NCI-H82 (cell line): ENCODE results near the gene FOSB.
A peak's percentile ranks its signal among the peaks of the same experiment; 100 is the strongest.
"Not testable (repeated sequence)": the region's sequence is repeated elsewhere in the genome, so short reads cannot be mapped to it uniquely, and the experiment has no call there.

ENCODE experiments used
- DNase-seq: peaks from one replicate; lab custom pipeline; 2025; lab: John Stamatoyannopoulos, UW

FOSB gene

GRCh38 chr19:45467456-45468158 is at the start of gene FOSB:
FOSB (plus strand) TSS chr19:45467996; CDS start chr19:45468587, 591 bp downstream.
- peak; percentile 97 for DNase-seq

GRCh38 chr19:45418802-45419201 is 49.0 kb upstream of the FOSB start:
- DNase-seq = no peak

- DNase-seq = no peak
Observed at GRCh38 chr19:45419396-45419795, 48.4 kb upstream of the FOSB start.

GRCh38 chr19:45419895-45420294 is 47.9 kb upstream of the FOSB start:
- no peak for DNase-seq

- no peak for DNase-seq
Observed at GRCh38 chr19:45420356-45420755, 47.4 kb upstream of the FOSB start.

GRCh38 chr19:45420871-45421270 is 46.9 kb upstream of the FOSB start:
- DNase-seq = no peak

- no peak for DNase-seq
Observed at GRCh38 chr19:45421947-45422498, 45.8 kb upstream of the FOSB start.

GRCh38 chr19:45423033-45423588 is 44.7 kb upstream of the FOSB start:
- no peak for DNase-seq

GRCh38 chr19:45423589-45424190 is 44.1 kb upstream of the FOSB start, which contains the start of gene ERCC1:
ERCC1 (minus strand) TSS chr19:45423917; CDS start chr19:45423374, 543 bp downstream.
- DNase-seq = peak; percentile 100

GRCh38 chr19:45424191-45425058 is 43.4 kb upstream of the FOSB start:
- DNase-seq = peak; percentile 74

- peak; percentile 36 for DNase-seq
Observed at GRCh38 chr19:45428384-45429231, 39.2 kb upstream of the FOSB start.

GRCh38 chr19:45429896-45430295 is 37.9 kb upstream of the FOSB start:
- not testable (repeated sequence) for DNase-seq

GRCh38 chr19:45431008-45431407 is 36.8 kb upstream of the FOSB start:
- DNase-seq = not testable (repeated sequence)

GRCh38 chr19:45432543-45432942 is 35.3 kb upstream of the FOSB start:
- DNase-seq = not testable (repeated sequence)

GRCh38 chr19:45437328-45437727 is 30.5 kb upstream of the FOSB start:
- no peak for DNase-seq

- no peak for DNase-seq
Observed at GRCh38 chr19:45439190-45439568, 28.6 kb upstream of the FOSB start.

GRCh38 chr19:45439569-45440258 is 28.1 kb upstream of the FOSB start:
- DNase-seq = peak; percentile 86

GRCh38 chr19:45440259-45440638 is 27.5 kb upstream of the FOSB start:
- peak; percentile 55 for DNase-seq

- peak; percentile 69 for DNase-seq
Observed at GRCh38 chr19:45440873-45441654, 26.7 kb upstream of the FOSB start.

GRCh38 chr19:45442408-45442777 is 25.4 kb upstream of the FOSB start:
- no peak for DNase-seq
